GM18526 (cell line): ENCODE results near the gene ZNF212.

Experiments used
- POLR2A ChIP-seq: IDR thresholded peaks from 3 replicates; pipeline ENCODE4 v1.6.1; 2011; ENCODE audit not compliant: insufficient read length; ENCODE audit errors: extremely low read depth

The ZNF212 gene

GRCh38 chr7:149238051-149238450, 1.4 kb upstream of the ZNF212 start:
- no peak for TF ChIP-seq POLR2A

DNA sequence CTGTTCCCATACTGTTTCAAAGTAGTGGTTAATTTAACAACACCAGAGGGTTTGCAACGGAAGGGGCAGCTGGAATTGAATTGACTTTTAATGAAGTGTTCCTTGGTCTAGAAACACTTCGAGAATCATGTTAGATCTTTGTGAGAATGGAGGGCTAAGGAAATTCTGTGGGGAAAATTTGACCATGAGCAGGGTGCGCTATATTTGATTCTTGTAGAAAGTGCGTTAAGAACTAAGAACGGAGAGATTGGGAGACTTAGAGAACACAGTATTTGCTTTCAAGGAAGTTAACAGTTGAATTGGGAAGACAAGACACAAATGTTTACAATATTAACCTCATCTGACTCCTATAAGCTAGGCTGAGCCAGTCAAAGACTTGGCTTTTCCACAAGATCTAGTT, 1.2 kb downstream of the ZNF212 start:
- no peak for TF ChIP-seq POLR2A

DNA sequence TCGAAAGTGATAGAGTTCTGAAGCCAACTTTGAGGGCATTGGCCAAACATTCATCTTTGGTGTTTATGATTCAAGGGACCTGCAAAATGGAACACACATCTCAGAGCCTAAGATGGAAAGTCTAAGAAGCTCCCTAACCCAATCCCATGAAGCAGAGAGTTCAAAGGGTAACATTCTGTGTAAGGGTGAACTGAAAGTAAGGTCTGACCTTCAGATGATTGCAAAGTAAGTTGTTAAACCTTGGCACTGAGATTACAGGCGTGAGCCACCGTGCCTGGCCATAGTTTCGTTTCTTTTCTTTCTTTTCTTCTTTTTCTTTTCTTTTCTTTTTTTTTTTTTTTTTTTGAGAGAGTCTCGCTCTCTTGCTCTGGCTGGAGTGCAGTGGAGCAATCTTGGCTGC, 2.2 kb downstream of the ZNF212 start:
- no peak for TF ChIP-seq POLR2A

DNA sequence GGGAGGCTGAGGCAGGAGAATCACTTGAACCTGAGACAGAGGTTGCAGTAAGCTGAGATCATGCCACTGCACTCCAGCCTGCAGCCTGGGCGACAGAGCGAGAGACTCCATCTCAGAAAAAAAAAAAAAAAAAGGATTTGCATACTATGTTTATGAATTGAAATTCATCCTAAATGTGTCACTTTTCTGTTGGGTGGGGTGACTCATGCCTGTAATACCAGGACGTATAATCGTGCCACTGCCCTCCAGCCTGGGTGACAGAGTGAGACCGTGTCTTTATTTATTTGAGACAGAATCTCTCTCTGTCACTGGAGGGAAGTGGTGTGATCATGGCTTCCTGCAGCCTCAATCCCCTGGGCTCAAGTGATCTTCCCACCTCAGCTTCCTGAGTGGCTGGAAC, 5.8 kb downstream of the ZNF212 start:
- TF ChIP-seq POLR2A = no peak

- TF ChIP-seq POLR2A = no peak
These were observed 6.3 kb downstream of the ZNF212 start for GRCh38 chr7:149245744-149246143.

DNA sequence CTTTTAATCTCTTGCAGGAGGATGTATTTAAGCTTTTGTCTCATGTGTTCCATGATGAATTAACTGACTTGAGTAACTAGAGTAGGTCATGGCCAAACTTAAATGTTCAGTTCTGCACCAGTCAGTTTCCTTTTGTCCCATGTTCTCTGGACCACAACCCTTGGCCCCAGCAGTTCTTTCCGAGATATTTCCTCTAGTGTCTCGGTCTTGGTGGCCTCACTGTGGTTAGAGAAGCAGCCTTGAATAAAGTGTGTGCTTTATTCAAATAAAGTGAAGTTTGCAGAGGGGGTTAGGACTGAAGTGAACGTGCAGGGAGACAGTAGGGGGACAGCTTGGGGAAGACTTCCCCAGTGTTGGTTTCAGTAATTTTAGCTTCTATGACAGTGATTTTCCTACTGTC, 9.3 kb downstream of the ZNF212 start:
- TF ChIP-seq POLR2A = no peak

- no peak for TF ChIP-seq POLR2A
These were observed 12.9 kb downstream of the ZNF212 start for GRCh38 chr7:149252378-149252777.

DNA sequence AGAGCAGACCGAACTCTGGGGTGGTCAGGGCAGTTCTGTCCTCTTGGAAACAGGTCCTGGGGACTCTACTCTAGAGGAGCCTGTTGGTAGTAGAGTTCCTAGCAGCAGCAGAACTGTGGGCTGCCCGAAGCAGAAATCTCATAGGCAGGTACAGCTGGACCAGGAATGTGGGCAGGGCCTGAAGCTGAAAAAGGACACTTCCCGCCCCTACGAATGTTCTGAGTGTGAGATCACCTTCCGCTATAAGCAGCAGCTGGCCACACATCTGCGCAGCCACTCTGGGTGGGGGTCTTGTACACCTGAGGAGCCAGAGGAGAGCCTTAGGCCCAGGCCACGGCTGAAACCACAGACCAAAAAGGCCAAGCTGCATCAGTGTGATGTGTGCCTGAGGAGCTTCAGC, 14.2 kb downstream of the ZNF212 start:
- TF ChIP-seq POLR2A = no peak

DNA sequence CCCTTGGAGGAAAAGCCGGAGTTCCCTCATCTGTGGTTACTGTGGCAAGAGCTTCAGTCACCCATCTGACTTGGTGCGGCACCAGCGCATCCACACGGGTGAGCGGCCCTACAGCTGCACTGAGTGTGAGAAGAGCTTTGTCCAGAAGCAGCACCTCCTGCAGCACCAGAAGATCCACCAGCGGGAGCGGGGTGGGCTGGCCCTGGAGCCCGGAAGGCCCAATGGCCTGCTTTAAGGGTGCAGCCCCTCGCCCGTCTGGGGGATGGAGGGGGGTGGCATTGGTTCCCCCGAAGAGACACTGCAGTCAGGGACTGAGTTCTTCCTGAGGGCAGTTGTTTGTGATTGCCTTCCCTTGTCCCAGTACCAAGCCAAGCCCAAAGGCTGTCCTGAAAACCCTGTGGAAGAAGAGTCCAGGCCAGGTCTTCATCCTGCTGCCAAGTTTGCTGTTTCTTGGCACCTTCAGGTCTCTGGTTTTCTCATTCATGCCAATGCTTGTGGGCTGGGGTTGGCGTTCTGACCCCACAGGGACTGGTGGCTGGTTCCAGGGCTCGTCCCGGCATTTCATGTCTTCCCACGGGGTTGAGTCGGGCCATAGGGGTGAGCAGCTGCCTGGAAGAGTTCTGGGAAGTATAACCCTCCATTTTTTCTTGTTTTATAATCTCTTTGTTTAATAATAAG, 14.9 kb downstream of the ZNF212 start:
- TF ChIP-seq POLR2A = no peak

DNA sequence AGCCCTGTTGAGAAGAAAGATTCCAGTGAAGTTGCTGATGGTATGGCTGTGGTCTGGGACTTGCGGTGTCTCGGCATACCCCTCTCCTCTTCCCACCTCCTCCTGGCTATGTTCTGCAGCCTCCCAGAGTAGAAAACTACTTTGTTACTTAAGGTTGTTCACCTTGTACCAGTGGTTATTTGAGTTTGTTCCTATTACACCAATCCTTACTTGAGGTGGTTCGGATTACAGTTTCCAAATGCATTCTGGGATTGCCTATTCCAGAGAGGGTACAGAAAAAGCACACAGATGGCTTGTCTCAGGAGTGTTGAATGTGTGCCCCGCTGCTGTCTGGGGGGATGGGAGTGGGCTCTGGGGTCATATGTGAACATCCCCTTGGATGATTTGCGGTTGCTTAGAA, 15.7 kb downstream of the ZNF212 start:
- no peak for TF ChIP-seq POLR2A

GRCh38 chr7:149256568-149256967, 17.1 kb downstream of the ZNF212 start:
- TF ChIP-seq POLR2A = no peak

- no peak for TF ChIP-seq POLR2A
These were observed 17.7 kb downstream of the ZNF212 start for GRCh38 chr7:149257146-149257545.

GRCh38 chr7:149261316-149261828, 21.9 kb downstream of the ZNF212 start:
- no peak for TF ChIP-seq POLR2A

- TF ChIP-seq POLR2A = peak; percentile 46
These were observed 22.6 kb downstream of the ZNF212 start, which contains the start of gene ZNF783 for GRCh38 chr7:149261829-149262617. Gene ZNF783 (plus strand): TSS chr7:149262196. CDS start chr7:149262334, 138 bp downstream.

GRCh38 chr7:149266451-149266850, 27.0 kb downstream of the ZNF212 start:
- no peak for TF ChIP-seq POLR2A

GRCh38 chr7:149267733-149268132, 28.3 kb downstream of the ZNF212 start:
- TF ChIP-seq POLR2A = no peak

DNA sequence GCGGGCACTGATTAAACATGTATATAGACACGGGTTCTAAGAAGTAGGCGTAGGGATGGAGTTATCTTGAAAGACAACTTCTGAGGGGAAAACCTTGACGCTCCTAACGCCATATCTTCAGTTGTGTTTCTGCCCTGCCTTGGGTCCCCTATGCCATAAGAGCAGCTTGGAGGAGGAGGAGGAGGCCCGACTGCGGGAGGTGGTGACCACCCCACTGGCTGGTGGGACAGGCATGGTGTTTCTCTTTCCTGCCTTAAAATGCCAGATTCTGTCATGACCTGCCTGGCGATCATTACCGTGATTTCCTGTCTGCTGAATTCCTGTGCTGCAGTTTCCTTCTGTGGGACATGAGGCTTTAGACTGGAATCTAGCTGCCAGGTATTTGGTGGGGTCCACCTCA, 38.4 kb downstream of the ZNF212 start:
- TF ChIP-seq POLR2A = no peak

- no peak for TF ChIP-seq POLR2A
These were observed 38.9 kb downstream of the ZNF212 start for GRCh38 chr7:149278396-149278795.
